Stimulated activated CD8-positive, alpha-beta memory T cell treated with anti-CD3 and anti-CD28 coated beads, Interleukin-7, amount 100 ng/mL, for 48 hours (primary cell): Measurements from ENCODE around the gene DHX16.
A peak's percentile ranks its signal among the peaks of the same experiment; 100 is the strongest.
"Not testable (repeated sequence)": the region's sequence is repeated elsewhere in the genome, so short reads cannot be mapped to it uniquely, and the experiment has no call there.

Experiments
- DNase-seq, 2 donors: peaks; one replicate each; pipeline ENCODE4 v3.0.0-alpha.2; 2020; ENCODE audit warnings: low read depth in 1 of 2; ENCODE audit errors: extremely low read depth in 1 of 2

Gene DHX16

GRCh38 chr6:30679765-30680535, 7.1 kb upstream of the DHX16 start:
- DNase-seq, result no peak

GRCh38 chr6:30678964-30679726, 6.3 kb upstream of the DHX16 start:
- DNase-seq, result peak; percentile 78 to 85

- DNase-seq, result no peak
These were observed 4.0 kb upstream of the DHX16 start for GRCh38 chr6:30676660-30677285.

- no peak for DNase-seq
These were observed 1.9 kb downstream of the DHX16 start for GRCh38 chr6:30670760-30671527.

- peak in 1 of 2 donors; percentile 72 for DNase-seq
These were observed 6.5 kb downstream of the DHX16 start for GRCh38 chr6:30666300-30666699.

GRCh38 chr6:30664994-30665767, 7.6 kb downstream of the DHX16 start:
- no peak for DNase-seq

- not testable (repeated sequence) for DNase-seq
These were observed 14.9 kb downstream of the DHX16 start for GRCh38 chr6:30657922-30658321.

- DNase-seq, result no peak
These were observed 15.4 kb downstream of the DHX16 start for GRCh38 chr6:30657454-30657853.

GRCh38 chr6:30656513-30656912, 16.3 kb downstream of the DHX16 start:
- no peak for DNase-seq

GRCh38 chr6:30655743-30656094, 17.1 kb downstream of the DHX16 start:
- DNase-seq, result no peak

- DNase-seq, result no peak
These were observed 17.7 kb downstream of the DHX16 start for GRCh38 chr6:30654798-30655742.

GRCh38 chr6:30651143-30651542, 21.7 kb downstream of the DHX16 start:
- no peak for DNase-seq

GRCh38 chr6:30647242-30648116, 25.3 kb downstream of the DHX16 start:
- DNase-seq, result peak; percentile 68 to 75

- peak; percentile 80 to 88 for DNase-seq
These were observed 26.2 kb downstream of the DHX16 start, which contains the start of gene C6orf136 for GRCh38 chr6:30646450-30647241. Gene C6orf136, plus strand, starts transcription at chr6:30647133. Its CDS starts 99 bp downstream, at chr6:30647232.

GRCh38 chr6:30645989-30646388, 26.8 kb downstream of the DHX16 start:
- DNase-seq, result no peak

- DNase-seq, result no peak
These were observed 28.0 kb downstream of the DHX16 start for GRCh38 chr6:30644769-30645168.

GRCh38 chr6:30643656-30644055, 29.1 kb downstream of the DHX16 start:
- DNase-seq, result no peak
